NB4 (cell line): Measurements from ENCODE around the gene PPP3R1.

Experiments
- DNase-seq: peaks from one replicate; pipeline ENCODE4 v3.0.0; 2010; ENCODE audit warnings: low read depth
- H3K4me3 ChIP-seq: one replicate; pipeline ENCODE4 v1.5.1; 2011; ENCODE audit warnings: mild to moderate bottlenecking, low read depth, low read length, moderate library complexity
- CTCF ChIP-seq: IDR thresholded peaks from one replicate; pipeline ENCODE4 v1.5.1; 2012; ENCODE audit warnings: low read depth, low read length
- MAX ChIP-seq: IDR thresholded peaks from 2 replicates; pipeline ENCODE4 v1.6.1; 2011; ENCODE audit warnings: low read depth, low read length
- MYC ChIP-seq: IDR thresholded peaks from 2 replicates; pipeline ENCODE4 v1.6.1; 2011; ENCODE audit warnings: low read depth, low read length
- POLR2A ChIP-seq: IDR thresholded peaks from 2 replicates; pipeline ENCODE4 v1.6.1; 2011; ENCODE audit warnings: mild to moderate bottlenecking; ENCODE audit not compliant: insufficient read length; ENCODE audit errors: extremely low read depth

The PPP3R1 gene

GRCh38 chr2:68158134-68158447 lies 94.2 kb downstream of the PPP3R1 start:
- no peak for TF ChIP-seq CTCF
- TF ChIP-seq MYC = no peak
- no peak for TF ChIP-seq POLR2A
- TF ChIP-seq MAX = no peak
- no peak for DNase-seq
- peak overlapping the region; percentile 94 for H3K4me3 ChIP-seq

GRCh38 chr2:68157402-68158133 lies 94.8 kb downstream of the PPP3R1 start, which contains the start of gene PNO1:
TSS of gene PNO1 (plus strand) at chr2:68157888. CDS start at chr2:68157935, 47 bp downstream.
- peak; percentile 98 for DNase-seq
- peak within 1 kb of the TSS; percentile 94 for H3K4me3 ChIP-seq
- TF ChIP-seq POLR2A (peak; percentile 48), CTCF (no peak), MYC (peak; percentile 99), MAX (peak; percentile 99)

- no peak for DNase-seq
- peak overlapping the region; percentile 94 for H3K4me3 ChIP-seq
- TF ChIP-seq POLR2A (no peak), MAX (no peak)
Measured at GRCh38 chr2:68157002-68157401, 95.3 kb downstream of the PPP3R1 start.

- no peak for TF ChIP-seq CTCF
- TF ChIP-seq MYC = no peak
- no peak for TF ChIP-seq POLR2A
- TF ChIP-seq MAX = no peak
- no peak for DNase-seq
- peak overlapping the region; percentile 94 for H3K4me3 ChIP-seq
Measured at GRCh38 chr2:68156419-68156818, 95.9 kb downstream of the PPP3R1 start.

GRCh38 chr2:68155618-68156017 lies 96.7 kb downstream of the PPP3R1 start:
- peak overlapping the region; percentile 7 for H3K4me3 ChIP-seq
- no peak for DNase-seq
- TF ChIP-seq MYC (no peak), POLR2A (no peak), MAX (no peak), CTCF (no peak)

- TF ChIP-seq CTCF (no peak), MAX (no peak), MYC (no peak), POLR2A (no peak)
- no peak overlapping the region for H3K4me3 ChIP-seq
- no peak for DNase-seq
Measured at GRCh38 chr2:68152681-68153347, 99.5 kb downstream of the PPP3R1 start.
